GM12891 (cell line): ENCODE results near the gene DGCR8.

ENCODE experiments used
- PAX5 ChIP-seq: IDR thresholded peaks from 2 replicates; pipeline ENCODE4 v1.6.1; 2011; ENCODE audit warnings: low read length, moderate library complexity, mild to moderate bottlenecking; ENCODE audit not compliant: insufficient read depth, severe bottlenecking
- POLR2A ChIP-seq: IDR thresholded peaks from 2 replicates; pipeline ENCODE4 v1.6.1; 2011; ENCODE audit warnings: low read depth, low read length, control low read depth
- POLR2AphosphoS5 ChIP-seq: IDR thresholded peaks from 2 replicates; pipeline ENCODE4 v1.6.1; 2011; ENCODE audit warnings: low read depth, low read length, control low read depth
- POU2F2 ChIP-seq: IDR thresholded peaks from 2 replicates; pipeline ENCODE4 v1.6.1; 2011; ENCODE audit warnings: low read depth, mild to moderate bottlenecking, control low read depth, low read length, moderate library complexity
- SPI1 ChIP-seq: IDR thresholded peaks from 2 replicates; pipeline ENCODE4 v1.6.1; 2011; ENCODE audit warnings: low read depth, low read length, control low read depth
- TAF1 ChIP-seq: IDR thresholded peaks from 2 replicates; pipeline ENCODE4 v1.6.1; 2011; ENCODE audit warnings: low read depth, low read length, control low read depth

DNA sequence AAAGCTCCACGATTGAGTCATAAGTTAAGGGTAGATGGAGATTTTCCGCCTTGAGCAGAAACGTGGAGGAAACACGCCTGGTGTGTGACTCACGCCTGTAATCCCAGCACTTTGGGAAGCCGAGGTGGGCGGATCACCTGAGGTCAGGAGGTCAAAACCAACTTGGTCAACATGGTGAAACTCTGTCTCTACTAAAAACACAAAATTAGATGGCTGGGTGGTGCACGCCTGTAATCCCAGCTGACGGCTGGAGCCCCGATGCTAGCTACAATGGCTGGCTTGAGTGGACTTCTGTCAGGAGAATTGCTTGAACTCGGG is 17.3 kb upstream of the DGCR8 start:
- no peak for TF ChIP-seq PAX5
- TF ChIP-seq POLR2A = no peak
- no peak for TF ChIP-seq TAF1
- no peak for TF ChIP-seq POLR2AphosphoS5
- no peak for TF ChIP-seq SPI1
- no peak for TF ChIP-seq POU2F2
